ENCODE data around the gene RPL10A.

The RPL10A gene

GRCh38 chr6:35476004-35476403, 7.8 kb downstream of the RPL10A start:
- peaks cover 9% of the 10 kb centered on the region for H3K27me3 ChIP-seq (ENCODE audit: control insufficient read depth, low read length)
- no peak overlapping the region for H3K27ac ChIP-seq (ENCODE audit: low read depth, low read length)
- H3K4me3 ChIP-seq (ENCODE audit: low read length): no peak overlapping the region
- H4K20me1 ChIP-seq (ENCODE audit: control insufficient read depth, insufficient read depth, low read depth, low read length): peaks cover 6% of the 10 kb centered on the region; the same call in 1 of the 2 replicates
- peaks cover 49% of the 10 kb centered on the region for H3F3A ChIP-seq (ENCODE audit: control insufficient read depth, insufficient read depth)
- peaks cover 24% of the 10 kb centered on the region for H3K36me3 ChIP-seq (ENCODE audit: control insufficient read depth, low read length)
- peaks cover 13% of the 10 kb centered on the region for H3K4me1 ChIP-seq (ENCODE audit: control insufficient read depth, low read length)
- no peaks in the 10 kb centered on the region for H3K9me2 ChIP-seq (replicated peaks; ENCODE audit: control insufficient read depth, low read length)
- TF ChIP-seq CTCF (IDR thresholded peaks at IDR 0.05; ENCODE audit: low read depth, low read length, poor library complexity, severe bottlenecking): no peak
- TF ChIP-seq EZH2phosphoT487 (IDR thresholded peaks at IDR 0.05; ENCODE audit: borderline replicate concordance, low read length): no peak
- peaks cover 2% of the 10 kb centered on the region; the same call in 1 of the 2 replicates for H3K79me2 ChIP-seq (ENCODE audit: control insufficient read depth, low read length)
- no peak overlapping the region for H3K4me2 ChIP-seq (ENCODE audit: low read length)
- H3K9me3 ChIP-seq (ENCODE audit: control insufficient read depth, insufficient read depth, low read length): no peaks in the 10 kb centered on the region

GRCh38 chr6:35477028-35477427, 8.8 kb downstream of the RPL10A start:
- Histone ChIP-seq H3K4me1 (ENCODE audit: control insufficient read depth, low read length) (peaks cover 4% of the 10 kb centered on the region; the same call in 1 of the 2 replicates), H3K27ac (ENCODE audit: low read depth, low read length) (no peak overlapping the region), H3K4me3 (ENCODE audit: low read length) (no peak overlapping the region), H3K27me3 (ENCODE audit: control insufficient read depth, low read length) (peaks cover 15% of the 10 kb centered on the region), H3K36me3 (ENCODE audit: control insufficient read depth, low read length) (peaks cover 14% of the 10 kb centered on the region), H3K9me3 (ENCODE audit: control insufficient read depth, insufficient read depth, low read length) (no peaks in the 10 kb centered on the region), H3F3A (ENCODE audit: control insufficient read depth, insufficient read depth) (peaks cover 39% of the 10 kb centered on the region), H3K4me2 (ENCODE audit: low read length) (no peak overlapping the region), H3K9me2 (replicated peaks; ENCODE audit: control insufficient read depth, low read length) (no peaks in the 10 kb centered on the region), H4K20me1 (ENCODE audit: control insufficient read depth, insufficient read depth, low read depth, low read length) (0 out of 2 replicates have a peak, but pooled peaks cover 4% of the 10 kb centered on the region), H3K79me2 (ENCODE audit: control insufficient read depth, low read length) (no peaks in the 10 kb centered on the region)
- TF ChIP-seq CTCF (IDR thresholded peaks at IDR 0.05; ENCODE audit: low read depth, low read length, poor library complexity, severe bottlenecking) (no peak), EZH2phosphoT487 (IDR thresholded peaks at IDR 0.05; ENCODE audit: borderline replicate concordance, low read length) (no peak)

- no peak overlapping the region for H3K27ac ChIP-seq (ENCODE audit: low read depth, low read length)
- H4K20me1 ChIP-seq (ENCODE audit: control insufficient read depth, insufficient read depth, low read depth, low read length): 0 out of 2 replicates have a peak, but pooled peaks cover 4% of the 10 kb centered on the region
- H3K9me3 ChIP-seq (ENCODE audit: control insufficient read depth, insufficient read depth, low read length): no peaks in the 10 kb centered on the region
- H3F3A ChIP-seq (ENCODE audit: control insufficient read depth, insufficient read depth): peaks cover 32% of the 10 kb centered on the region
- no peak overlapping the region for H3K4me3 ChIP-seq (ENCODE audit: low read length)
- no peaks in the 10 kb centered on the region for H3K79me2 ChIP-seq (ENCODE audit: control insufficient read depth, low read length)
- no peaks in the 10 kb centered on the region for H3K9me2 ChIP-seq (replicated peaks; ENCODE audit: control insufficient read depth, low read length)
- no peaks in the 10 kb centered on the region for H3K4me1 ChIP-seq (ENCODE audit: control insufficient read depth, low read length)
- peaks cover 7% of the 10 kb centered on the region for H3K36me3 ChIP-seq (ENCODE audit: control insufficient read depth, low read length)
- H3K4me2 ChIP-seq (ENCODE audit: low read length): no peak overlapping the region
- TF ChIP-seq EZH2phosphoT487 (IDR thresholded peaks at IDR 0.05; ENCODE audit: borderline replicate concordance, low read length) (no peak), CTCF (IDR thresholded peaks at IDR 0.05; ENCODE audit: low read depth, low read length, poor library complexity, severe bottlenecking) (no peak)
- H3K27me3 ChIP-seq (ENCODE audit: control insufficient read depth, low read length): peaks cover 19% of the 10 kb centered on the region
Measured at GRCh38 chr6:35477551-35478179, 9.5 kb downstream of the RPL10A start.

All from DOHH2 (cell line).